ENCODE measurements around the gene CDH23.

DNA sequence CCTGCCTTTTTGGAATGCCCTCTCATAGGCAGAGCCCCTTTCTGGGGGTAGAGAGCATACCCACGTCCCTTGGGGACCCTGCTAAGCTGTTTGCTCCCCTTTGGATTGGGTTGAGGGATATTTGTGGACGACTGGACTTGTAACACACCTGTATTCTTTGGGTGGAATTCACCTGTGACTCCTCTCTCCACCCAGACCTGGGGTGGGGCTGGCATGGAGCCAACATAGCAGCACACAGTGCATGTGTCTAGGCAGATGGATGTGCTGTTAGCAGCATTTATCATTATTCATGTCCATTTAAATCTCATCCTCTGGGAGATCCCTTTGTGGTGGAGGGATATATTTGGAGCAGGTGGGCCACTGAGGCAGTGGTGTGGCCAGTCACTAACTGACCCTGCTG is 51.0 kb downstream of the CDH23 start:
- TF ChIP-seq, protein P1, sequence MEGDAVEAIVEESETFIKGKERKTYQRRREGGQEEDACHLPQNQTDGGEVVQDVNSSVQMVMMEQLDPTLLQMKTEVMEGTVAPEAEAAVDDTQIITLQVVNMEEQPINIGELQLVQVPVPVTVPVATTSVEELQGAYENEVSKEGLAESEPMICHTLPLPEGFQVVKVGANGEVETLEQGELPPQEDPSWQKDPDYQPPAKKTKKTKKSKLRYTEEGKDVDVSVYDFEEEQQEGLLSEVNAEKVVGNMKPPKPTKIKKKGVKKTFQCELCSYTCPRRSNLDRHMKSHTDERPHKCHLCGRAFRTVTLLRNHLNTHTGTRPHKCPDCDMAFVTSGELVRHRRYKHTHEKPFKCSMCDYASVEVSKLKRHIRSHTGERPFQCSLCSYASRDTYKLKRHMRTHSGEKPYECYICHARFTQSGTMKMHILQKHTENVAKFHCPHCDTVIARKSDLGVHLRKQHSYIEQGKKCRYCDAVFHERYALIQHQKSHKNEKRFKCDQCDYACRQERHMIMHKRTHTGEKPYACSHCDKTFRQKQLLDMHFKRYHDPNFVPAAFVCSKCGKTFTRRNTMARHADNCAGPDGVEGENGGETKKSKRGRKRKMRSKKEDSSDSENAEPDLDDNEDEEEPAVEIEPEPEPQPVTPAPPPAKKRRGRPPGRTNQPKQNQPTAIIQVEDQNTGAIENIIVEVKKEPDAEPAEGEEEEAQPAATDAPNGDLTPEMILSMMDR (IDR thresholded peaks at IDR 0.05; ENCODE audit: poor library complexity, severe bottlenecking), result no peak
- TF ChIP-seq EP300 (conservative IDR thresholded peaks at IDR 0.05; ENCODE audit: poor library complexity, severe bottlenecking) (no peak), EZH2 (IDR thresholded peaks at IDR 0.05; ENCODE audit: borderline replicate concordance, insufficient read depth, low read length, poor library complexity, severe bottlenecking) (no peak), TAF1 (IDR thresholded peaks at IDR 0.05; ENCODE audit: low read depth) (no peak), RAD21 (conservative IDR thresholded peaks at IDR 0.05) (no peak), POLR2AphosphoS5 (IDR thresholded peaks at IDR 0.05) (no peak)
- TF ChIP-seq, protein P2, sequence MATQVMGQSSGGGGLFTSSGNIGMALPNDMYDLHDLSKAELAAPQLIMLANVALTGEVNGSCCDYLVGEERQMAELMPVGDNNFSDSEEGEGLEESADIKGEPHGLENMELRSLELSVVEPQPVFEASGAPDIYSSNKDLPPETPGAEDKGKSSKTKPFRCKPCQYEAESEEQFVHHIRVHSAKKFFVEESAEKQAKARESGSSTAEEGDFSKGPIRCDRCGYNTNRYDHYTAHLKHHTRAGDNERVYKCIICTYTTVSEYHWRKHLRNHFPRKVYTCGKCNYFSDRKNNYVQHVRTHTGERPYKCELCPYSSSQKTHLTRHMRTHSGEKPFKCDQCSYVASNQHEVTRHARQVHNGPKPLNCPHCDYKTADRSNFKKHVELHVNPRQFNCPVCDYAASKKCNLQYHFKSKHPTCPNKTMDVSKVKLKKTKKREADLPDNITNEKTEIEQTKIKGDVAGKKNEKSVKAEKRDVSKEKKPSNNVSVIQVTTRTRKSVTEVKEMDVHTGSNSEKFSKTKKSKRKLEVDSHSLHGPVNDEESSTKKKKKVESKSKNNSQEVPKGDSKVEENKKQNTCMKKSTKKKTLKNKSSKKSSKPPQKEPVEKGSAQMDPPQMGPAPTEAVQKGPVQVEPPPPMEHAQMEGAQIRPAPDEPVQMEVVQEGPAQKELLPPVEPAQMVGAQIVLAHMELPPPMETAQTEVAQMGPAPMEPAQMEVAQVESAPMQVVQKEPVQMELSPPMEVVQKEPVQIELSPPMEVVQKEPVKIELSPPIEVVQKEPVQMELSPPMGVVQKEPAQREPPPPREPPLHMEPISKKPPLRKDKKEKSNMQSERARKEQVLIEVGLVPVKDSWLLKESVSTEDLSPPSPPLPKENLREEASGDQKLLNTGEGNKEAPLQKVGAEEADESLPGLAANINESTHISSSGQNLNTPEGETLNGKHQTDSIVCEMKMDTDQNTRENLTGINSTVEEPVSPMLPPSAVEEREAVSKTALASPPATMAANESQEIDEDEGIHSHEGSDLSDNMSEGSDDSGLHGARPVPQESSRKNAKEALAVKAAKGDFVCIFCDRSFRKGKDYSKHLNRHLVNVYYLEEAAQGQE (IDR thresholded peaks at IDR 0.05; ENCODE audit: borderline replicate concordance), result no peak

Measured in neural cell (in vitro differentiated cells).